K562 (cell line): ENCODE data around the gene AACS. TPM values are rescaled to one million over a fixed set of nuclear protein-coding genes. Genes with fewer than 3 reads are reported as not detected.
A peak's percentile ranks its signal among the peaks of the same experiment; 100 is the strongest.

ENCODE experiments used
- BDP1 ChIP-seq: IDR thresholded peaks from 3 replicates; pipeline ENCODE4 v1.6.1; 2011; ENCODE audit not compliant: insufficient read length, insufficient read depth
- CREB5 ChIP-seq: fragments of 250-450 bp; sonication (Bioruptor Pico); IDR thresholded peaks from 2 replicates; pipeline ENCODE4 v1.5.0; 2020; ENCODE audit warnings: mild to moderate bottlenecking
- E2F6 ChIP-seq, 2 experiments: IDR thresholded peaks; 2 replicates each; pipeline ENCODE4 v1.6.1; 2011; ENCODE audit warnings: borderline replicate concordance in 1 of 2, control low read depth in 1 of 2, low read depth in 1 of 2, low read length in 1 of 2, mild to moderate bottlenecking in 1 of 2, mixed read lengths in 1 of 2, moderate library complexity in 1 of 2; ENCODE audit not compliant: insufficient read depth in 1 of 2, insufficient read length in 1 of 2, poor library complexity in 1 of 2, severe bottlenecking in 1 of 2; ENCODE audit errors: extremely low read depth in 1 of 2
- MXI1 ChIP-seq: IDR thresholded peaks from 2 replicates; pipeline ENCODE4 v1.6.1; 2011; ENCODE audit warnings: low read depth, mild to moderate bottlenecking, improper control_type of control experiment, low read length
- ZFX ChIP-seq: sonication (generic); formaldehyde crosslinking; IDR thresholded peaks from 2 replicates; pipeline ENCODE4 v1.8.0; 2022; ENCODE audit warnings: mild to moderate bottlenecking, missing genetic modification reagents, moderate library complexity
- ZNF277 ChIP-seq: fragments of 250-450 bp; sonication (Bioruptor Pico); IDR thresholded peaks from 2 replicates; pipeline ENCODE4 v1.8.0; 2022; ENCODE audit warnings: inconsistent platforms, mild to moderate bottlenecking, moderate library complexity, borderline replicate concordance
- ZNF551 ChIP-seq: fragments of 250-450 bp; sonication (Bioruptor Pico); IDR thresholded peaks from 2 replicates; pipeline ENCODE4 v1.5.0; 2021; ENCODE audit warnings: mild to moderate bottlenecking, moderate library complexity
- polyA plus RNA-seq, 8 experiments: library from polyadenylated mRNA; depleted of rRNA in 4 of 8; stranded (reverse) in 5 of 8; unstranded in 3 of 8; fragments of >200 nt; fragmentation: Nextera tagmentation in 2 of 8; fragmentation: Illumina TruSeq in 1 of 8; extraction: Ambion mirVana in 2 of 8; extraction: Trizol in 1 of 8; gene quantifications; 2 replicates each; pipeline versions ENCODE4 v1.2.1 to v1.2.3, GENCODE V29; 2011 to 2014; ENCODE audit warnings: inconsistent platforms in 1 of 8, missing spikeins in 1 of 8
- total RNA-seq, 7 experiments: library from RNA; depleted of rRNA in 6 of 7; stranded (reverse); fragments of >200 nt in 6 of 7; fragmentation: Illumina TruSeq in 2 of 7; extraction: Trizol in 2 of 7; gene quantifications; 2 replicates each; pipeline versions ENCODE4 v1.2.1 to v1.2.3, GENCODE V29; 2011 to 2021; ENCODE audit warnings: low replicate concordance in 1 of 7
- TF ChIP-seq, protein P1 (sequence below): sonication (generic); formaldehyde crosslinking; IDR thresholded peaks from 2 replicates; pipeline ENCODE4 v1.8.1; 2022; ENCODE audit warnings: missing genetic modification reagents
- TF ChIP-seq, protein P2 (sequence below): sonication (generic); formaldehyde crosslinking; IDR thresholded peaks from 2 replicates; pipeline ENCODE4 v1.9.0; 2022; ENCODE audit warnings: mild to moderate bottlenecking, missing genetic modification reagents
- TF ChIP-seq, protein P3 (sequence below): fragments of 450-650 bp; IDR thresholded peaks from 2 replicates; pipeline ENCODE4 v1.6.1; 2017; ENCODE audit warnings: mild to moderate bottlenecking, moderate library complexity

The AACS gene
- total and polyA plus RNA-seq, 9 of the 15 experiments (the other 6 are each of a cell fraction or from before 2014, with no cell fraction given): 2.4 to 13.0 (median 6.0) TPM

DNA sequence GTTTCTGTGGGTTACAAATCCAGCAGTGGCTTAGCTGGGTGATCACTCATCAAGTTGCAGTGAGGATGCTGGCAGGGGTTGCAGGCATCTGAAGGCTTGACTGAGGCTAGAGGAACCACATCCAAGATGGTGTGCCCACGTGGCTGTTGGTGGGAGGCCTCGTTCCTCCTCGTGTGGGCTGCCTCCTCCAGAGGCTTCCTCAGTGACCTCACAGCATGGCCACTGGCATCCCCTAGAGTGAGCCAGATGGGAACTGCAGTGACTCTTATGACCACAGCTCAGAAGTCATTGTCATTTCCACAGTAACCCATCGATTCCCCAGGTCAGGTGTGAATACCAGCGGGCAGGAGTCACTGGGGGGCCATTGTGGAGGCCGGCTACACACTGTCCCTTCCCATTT lies 17.8 kb downstream of the AACS start (continued):
- TF ChIP-seq E2F6 (IDR thresholded peaks at IDR 0.05; ENCODE audit: borderline replicate concordance in 1 of 2, extremely low read depth in 1 of 2, insufficient read depth in 1 of 2, insufficient read length in 1 of 2, low read depth in 1 of 2, low read length in 1 of 2, poor library complexity in 1 of 2, severe bottlenecking in 1 of 2) (peak in 1 of 2 experiments; percentile 14), ZNF277 (CRISPR knock-in tag) (no peak), ZNF551 (no peak), MXI1 (no peak), BDP1 (no peak), ZFX (CRISPR knock-in tag) (no peak), CREB5 (CRISPR knock-in tag) (no peak)
- TF ChIP-seq, protein P1, sequence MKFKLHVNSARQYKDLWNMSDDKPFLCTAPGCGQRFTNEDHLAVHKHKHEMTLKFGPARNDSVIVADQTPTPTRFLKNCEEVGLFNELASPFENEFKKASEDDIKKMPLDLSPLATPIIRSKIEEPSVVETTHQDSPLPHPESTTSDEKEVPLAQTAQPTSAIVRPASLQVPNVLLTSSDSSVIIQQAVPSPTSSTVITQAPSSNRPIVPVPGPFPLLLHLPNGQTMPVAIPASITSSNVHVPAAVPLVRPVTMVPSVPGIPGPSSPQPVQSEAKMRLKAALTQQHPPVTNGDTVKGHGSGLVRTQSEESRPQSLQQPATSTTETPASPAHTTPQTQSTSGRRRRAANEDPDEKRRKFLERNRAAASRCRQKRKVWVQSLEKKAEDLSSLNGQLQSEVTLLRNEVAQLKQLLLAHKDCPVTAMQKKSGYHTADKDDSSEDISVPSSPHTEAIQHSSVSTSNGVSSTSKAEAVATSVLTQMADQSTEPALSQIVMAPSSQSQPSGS (CRISPR knock-in tag): no peak
- TF ChIP-seq, protein P2, sequence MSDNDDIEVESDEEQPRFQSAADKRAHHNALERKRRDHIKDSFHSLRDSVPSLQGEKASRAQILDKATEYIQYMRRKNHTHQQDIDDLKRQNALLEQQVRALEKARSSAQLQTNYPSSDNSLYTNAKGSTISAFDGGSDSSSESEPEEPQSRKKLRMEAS (CRISPR knock-in tag): peak; percentile 25; the same call in 1 of the 2 replicates
- TF ChIP-seq, protein P3, sequence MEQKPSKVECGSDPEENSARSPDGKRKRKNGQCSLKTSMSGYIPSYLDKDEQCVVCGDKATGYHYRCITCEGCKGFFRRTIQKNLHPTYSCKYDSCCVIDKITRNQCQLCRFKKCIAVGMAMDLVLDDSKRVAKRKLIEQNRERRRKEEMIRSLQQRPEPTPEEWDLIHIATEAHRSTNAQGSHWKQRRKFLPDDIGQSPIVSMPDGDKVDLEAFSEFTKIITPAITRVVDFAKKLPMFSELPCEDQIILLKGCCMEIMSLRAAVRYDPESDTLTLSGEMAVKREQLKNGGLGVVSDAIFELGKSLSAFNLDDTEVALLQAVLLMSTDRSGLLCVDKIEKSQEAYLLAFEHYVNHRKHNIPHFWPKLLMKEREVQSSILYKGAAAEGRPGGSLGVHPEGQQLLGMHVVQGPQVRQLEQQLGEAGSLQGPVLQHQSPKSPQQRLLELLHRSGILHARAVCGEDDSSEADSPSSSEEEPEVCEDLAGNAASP: no peak
